PC-3 (cell line): ENCODE data around the gene NKX6-2.

Source experiments
- CTCF ChIP-seq: fragments of 300-600 bp; sonication (generic); conservative IDR thresholded peaks from 2 replicates; pipeline ENCODE4 v1.5.1; 2017; ENCODE audit warnings: antibody characterized with exemption, low read depth, mild to moderate bottlenecking, low read length
- EZH2 ChIP-seq: fragments of 300-600 bp; sonication (generic); IDR thresholded peaks from one replicate; pipeline ENCODE4 v1.6.1; 2017; ENCODE audit warnings: antibody characterized with exemption, mild to moderate bottlenecking, low read length; ENCODE audit not compliant: unreplicated experiment
- EZH2phosphoT487 ChIP-seq: fragments of 300-600 bp; sonication (generic); IDR thresholded peaks from 2 replicates; pipeline ENCODE4 v1.6.1; 2018; ENCODE audit warnings: mild to moderate bottlenecking, antibody characterized with exemption, low read length, borderline replicate concordance

- TF ChIP-seq CTCF (no peak), EZH2phosphoT487 (no peak), EZH2 (no peak)
These were observed 47.3 kb downstream of the NKX6-2 start for GRCh38 chr10:132738454-132739224.
